GM12801 (cell line): Measurements from ENCODE around the gene ATP2C1.

Source experiments
- TF ChIP-seq, protein P1 (sequence below): IDR thresholded peaks from one replicate; pipeline ENCODE4 v1.5.1; 2011; ENCODE audit warnings: control low read depth; ENCODE audit not compliant: insufficient read length; ENCODE audit errors: extremely low read depth

Gene ATP2C1

GRCh38 chr3:130946882-130947281, 53.0 kb downstream of the ATP2C1 start:
- TF ChIP-seq, protein P1, sequence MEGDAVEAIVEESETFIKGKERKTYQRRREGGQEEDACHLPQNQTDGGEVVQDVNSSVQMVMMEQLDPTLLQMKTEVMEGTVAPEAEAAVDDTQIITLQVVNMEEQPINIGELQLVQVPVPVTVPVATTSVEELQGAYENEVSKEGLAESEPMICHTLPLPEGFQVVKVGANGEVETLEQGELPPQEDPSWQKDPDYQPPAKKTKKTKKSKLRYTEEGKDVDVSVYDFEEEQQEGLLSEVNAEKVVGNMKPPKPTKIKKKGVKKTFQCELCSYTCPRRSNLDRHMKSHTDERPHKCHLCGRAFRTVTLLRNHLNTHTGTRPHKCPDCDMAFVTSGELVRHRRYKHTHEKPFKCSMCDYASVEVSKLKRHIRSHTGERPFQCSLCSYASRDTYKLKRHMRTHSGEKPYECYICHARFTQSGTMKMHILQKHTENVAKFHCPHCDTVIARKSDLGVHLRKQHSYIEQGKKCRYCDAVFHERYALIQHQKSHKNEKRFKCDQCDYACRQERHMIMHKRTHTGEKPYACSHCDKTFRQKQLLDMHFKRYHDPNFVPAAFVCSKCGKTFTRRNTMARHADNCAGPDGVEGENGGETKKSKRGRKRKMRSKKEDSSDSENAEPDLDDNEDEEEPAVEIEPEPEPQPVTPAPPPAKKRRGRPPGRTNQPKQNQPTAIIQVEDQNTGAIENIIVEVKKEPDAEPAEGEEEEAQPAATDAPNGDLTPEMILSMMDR: no peak

DNA sequence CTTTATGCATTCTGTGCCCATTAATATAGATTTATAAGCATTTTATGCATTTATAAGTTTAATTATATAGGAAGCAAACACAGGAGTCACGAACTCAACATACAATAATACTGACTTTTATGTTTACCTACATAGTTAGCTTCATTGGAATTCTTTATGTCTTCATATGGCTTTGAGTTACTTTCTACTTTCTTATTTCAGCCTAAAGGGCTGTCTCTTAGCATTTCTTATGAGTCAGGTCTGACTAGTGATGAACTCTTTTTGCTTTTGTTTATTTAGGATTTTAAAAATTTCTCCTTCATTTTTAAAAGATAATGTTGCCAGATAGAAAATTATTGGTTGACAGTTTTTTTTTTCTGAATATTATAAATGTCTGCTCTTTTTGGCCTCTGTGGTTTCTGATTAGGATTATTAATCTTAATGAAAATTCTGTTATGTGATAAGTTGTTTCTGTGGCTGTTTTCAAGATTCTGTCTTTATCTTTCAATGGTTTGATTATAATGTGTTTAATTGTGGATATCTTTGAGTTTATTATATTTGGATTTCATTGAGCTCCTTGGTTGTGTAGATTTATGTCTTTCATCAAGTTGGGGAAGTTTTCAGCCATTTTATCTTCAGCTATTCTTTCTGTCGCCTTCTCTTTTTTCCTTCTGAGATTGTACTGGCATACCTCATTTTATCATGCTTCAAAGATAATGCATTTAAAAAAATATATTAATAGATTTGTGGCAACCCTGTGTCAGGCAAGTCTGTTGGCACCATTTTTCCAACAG, 54.3 kb downstream of the ATP2C1 start:
- TF ChIP-seq, protein P1: no peak

DNA sequence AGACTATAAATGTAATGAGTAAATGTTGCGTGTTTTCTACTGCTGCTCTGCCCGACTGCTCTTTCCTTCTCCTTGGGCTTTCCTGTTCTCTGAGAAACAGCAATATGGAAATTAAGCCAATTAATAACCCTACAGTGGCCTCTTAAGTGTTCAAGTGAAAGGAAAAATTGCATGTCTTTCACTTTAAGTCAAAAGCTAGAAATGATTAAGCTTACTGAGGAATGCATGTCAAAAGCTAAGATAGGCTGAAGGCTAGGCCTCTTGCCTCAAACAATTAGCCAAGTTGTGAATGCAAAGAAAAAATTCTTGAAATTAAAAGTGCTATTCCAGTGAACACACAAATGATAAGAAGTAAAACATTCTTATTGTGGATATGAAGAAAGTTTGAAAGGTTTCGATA, 55.0 kb downstream of the ATP2C1 start:
- TF ChIP-seq, protein P1: no peak

DNA sequence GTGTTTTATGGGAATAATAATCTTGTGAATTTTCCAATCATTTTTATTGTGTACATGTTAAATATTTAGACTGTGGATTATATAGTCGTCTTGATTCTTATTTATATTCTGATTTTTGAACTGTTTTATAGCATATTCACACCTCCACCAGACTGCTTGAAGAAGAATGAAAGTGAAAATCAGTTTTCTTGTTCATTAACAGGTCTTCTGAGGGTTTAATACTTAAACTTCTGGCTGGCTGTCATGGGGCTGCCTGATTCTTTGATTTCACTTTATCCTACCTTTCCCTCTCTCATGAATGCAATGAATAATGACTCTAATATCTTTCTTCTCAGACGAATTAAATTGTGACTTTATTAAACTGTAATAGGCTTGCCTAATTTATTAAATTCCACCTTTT, 56.2 kb downstream of the ATP2C1 start:
- TF ChIP-seq, protein P1: no peak

- TF ChIP-seq, protein P1: no peak
These were observed 56.8 kb downstream of the ATP2C1 start for GRCh38 chr3:130950641-130951040.

DNA sequence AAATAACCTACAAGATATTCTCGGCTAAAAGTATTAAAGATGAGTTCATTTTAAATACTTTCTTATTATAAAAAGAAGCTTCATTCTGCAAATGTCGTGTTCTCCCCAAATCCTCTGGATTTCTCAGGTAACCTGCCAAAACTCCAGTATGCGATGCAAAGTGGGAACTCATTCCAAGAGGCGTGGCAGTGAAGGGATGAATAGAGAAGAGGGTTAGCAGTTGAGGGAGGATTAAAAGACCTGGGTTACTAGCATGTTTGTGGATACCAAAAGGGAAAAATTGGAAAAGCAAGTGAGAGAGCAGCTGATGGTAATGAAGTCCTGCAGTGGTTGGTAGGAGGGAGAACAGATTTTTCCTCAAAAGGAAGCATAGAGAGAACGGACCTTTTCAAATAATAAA, 61.6 kb downstream of the ATP2C1 start:
- TF ChIP-seq, protein P1: no peak

GRCh38 chr3:130956281-130956680, 62.4 kb downstream of the ATP2C1 start:
- TF ChIP-seq, protein P1: no peak
